Neural progenitor cell (in vitro differentiated cells): ENCODE measurements around the gene CMC1. TPM values are rescaled to one million over a fixed set of nuclear protein-coding genes. Genes with fewer than 3 reads are reported as not detected.

Source experiments
- DNase-seq: peaks from one replicate; pipeline ENCODE4 v3.0.0-alpha.2; 2016; ENCODE audit warnings: low spot score
- H2AFZ ChIP-seq: fragments of 200-600 bp; sonication (generic); replicated peaks from 2 replicates; pipeline ENCODE4 v1.6.1; 2016; ENCODE audit warnings: antibody characterized with exemption
- H3F3A ChIP-seq: fragments of 200-600 bp; sonication (generic); 2 replicates; pipeline ENCODE4 v1.6.1; 2016; ENCODE audit warnings: antibody characterized with exemption, low read depth
- H3K27ac ChIP-seq: fragments of 200-600 bp; sonication (generic); 2 replicates; pipeline ENCODE4 v1.5.1; 2016; ENCODE audit warnings: mild to moderate bottlenecking
- H3K27me3 ChIP-seq: fragments of 200-600 bp; sonication (generic); 2 replicates; pipeline ENCODE4 v1.6.1; 2016; ENCODE audit warnings: mild to moderate bottlenecking, moderate library complexity
- H3K36me3 ChIP-seq: fragments of 200-600 bp; sonication (generic); 2 replicates; pipeline ENCODE4 v1.5.1; 2016
- H3K4me1 ChIP-seq: fragments of 200-600 bp; sonication (generic); 2 replicates; pipeline ENCODE4 v1.6.1; 2016; ENCODE audit warnings: mixed run types
- H3K4me2 ChIP-seq: fragments of 200-600 bp; sonication (generic); 2 replicates; pipeline ENCODE4 v1.6.1; 2016
- H3K4me3 ChIP-seq: fragments of 200-600 bp; sonication (generic); 2 replicates; pipeline ENCODE4 v1.5.1; 2016
- H3K79me2 ChIP-seq: fragments of 200-600 bp; sonication (generic); 2 replicates; pipeline ENCODE4 v1.6.1; 2016; ENCODE audit warnings: low read depth
- H3K9ac ChIP-seq: fragments of 200-600 bp; sonication (generic); 2 replicates; pipeline ENCODE4 v1.6.1; 2016
- H3K9me3 ChIP-seq: fragments of 200-600 bp; sonication (generic); 2 replicates; pipeline ENCODE4 v1.5.1; 2016; ENCODE audit warnings: low read depth
- H4K20me1 ChIP-seq: fragments of 200-600 bp; sonication (generic); 2 replicates; pipeline ENCODE4 v1.6.1; 2016; ENCODE audit warnings: low read depth
- H3K27ac Mint-ChIP-seq: 3 replicates; pipeline ENCODE4 v1.8.0; 2021; ENCODE audit warnings: mixed read lengths
- H3K27me3 Mint-ChIP-seq: 2 replicates; pipeline ENCODE4 v1.8.0; 2022; ENCODE audit warnings: low read depth, mild to moderate bottlenecking, inconsistent platforms, moderate library complexity, mixed read lengths; ENCODE audit not compliant: insufficient read depth
- H3K36me3 Mint-ChIP-seq: 3 replicates; pipeline ENCODE4 v1.8.0; 2021; ENCODE audit warnings: mixed read lengths
- H3K4me1 Mint-ChIP-seq: 3 replicates; pipeline ENCODE4 v1.8.0; 2021; ENCODE audit warnings: mixed read lengths
- H3K4me3 Mint-ChIP-seq: 3 replicates; pipeline ENCODE4 v1.8.0; 2021; ENCODE audit warnings: mild to moderate bottlenecking, moderate library complexity, mixed read lengths
- H3K9me3 Mint-ChIP-seq: 3 replicates; pipeline ENCODE4 v1.8.0; 2020; ENCODE audit warnings: mixed read lengths
- CTCF ChIP-seq: fragments of 200-600 bp; sonication (generic); IDR thresholded peaks from 2 replicates; pipeline ENCODE4 v1.5.1; 2017; ENCODE audit warnings: antibody characterized with exemption, mild to moderate bottlenecking
- EZH2 ChIP-seq: fragments of 200-600 bp; sonication (generic); IDR thresholded peaks from 2 replicates; pipeline ENCODE4 v1.6.1; 2017; ENCODE audit warnings: antibody characterized with exemption, mild to moderate bottlenecking, moderate library complexity
- EZH2phosphoT487 ChIP-seq: fragments of 200-600 bp; sonication (generic); IDR thresholded peaks from 2 replicates; pipeline ENCODE4 v1.6.1; 2017; ENCODE audit warnings: antibody characterized with exemption
- total RNA-seq: library from RNA; depleted of rRNA; stranded (reverse); fragments of >200 nt; gene quantifications from 2 replicates; pipeline ENCODE4 v1.2.3, GENCODE V29; 2015; ENCODE audit warnings: low replicate concordance

The CMC1 gene
- total RNA-seq, 1 donor from 2014 or later, result 13.0 TPM

- no peaks in the 10 kb centered on the region for H3K4me1 ChIP-seq
- no peak overlapping the region for H3K4me3 Mint-ChIP-seq
- no peaks in the 10 kb centered on the region for H3K9me3 Mint-ChIP-seq
Measured at GRCh38 chr3:28335246-28335645, 93.8 kb downstream of the CMC1 start.

GRCh38 chr3:28337230-28337629 is 95.8 kb downstream of the CMC1 start:
- Histone ChIP-seq H4K20me1 (no peaks in the 10 kb centered on the region), H3K79me2 (no peaks in the 10 kb centered on the region), H3K4me1 (no peaks in the 10 kb centered on the region), H2AFZ (no peak overlapping the region), H3K9ac (no peak overlapping the region), H3K27me3 (no peaks in the 10 kb centered on the region), H3K9me3 (no peaks in the 10 kb centered on the region), H3K36me3 (peaks cover 6% of the 10 kb centered on the region), H3K4me3 (no peak overlapping the region), H3F3A (no peaks in the 10 kb centered on the region), H3K4me2 (no peak overlapping the region), H3K27ac (no peak overlapping the region)
- H3K36me3 Mint-ChIP-seq, result peaks cover 7% of the 10 kb centered on the region
- TF ChIP-seq EZH2phosphoT487, result no peak
- no peak overlapping the region for H3K4me3 Mint-ChIP-seq
- H3K27me3 Mint-ChIP-seq, result no peaks in the 10 kb centered on the region
- H3K27ac Mint-ChIP-seq, result no peak overlapping the region
- no peak for DNase-seq
- peaks cover 6% of the 10 kb centered on the region for H3K4me1 Mint-ChIP-seq
- no peaks in the 10 kb centered on the region for H3K9me3 Mint-ChIP-seq

More at GRCh38 chr3:28335246-28335645, 93.8 kb downstream of the CMC1 start:
- Histone ChIP-seq H3K9ac (no peak overlapping the region), H3K27ac (no peak overlapping the region), H4K20me1 (no peaks in the 10 kb centered on the region), H3K4me3 (no peak overlapping the region), H3K27me3 (no peaks in the 10 kb centered on the region), H3F3A (no peaks in the 10 kb centered on the region), H3K79me2 (no peaks in the 10 kb centered on the region), H2AFZ (no peak overlapping the region), H3K4me2 (no peak overlapping the region), H3K9me3 (no peaks in the 10 kb centered on the region), H3K36me3 (peaks cover 11% of the 10 kb centered on the region)
- Mint-ChIP-seq H3K36me3 (peaks cover 7% of the 10 kb centered on the region), H3K27ac (no peak overlapping the region), H3K27me3 (no peaks in the 10 kb centered on the region), H3K4me1 (no peaks in the 10 kb centered on the region)
- no peak for DNase-seq
- TF ChIP-seq EZH2phosphoT487, result no peak
- no peak for TF ChIP-seq EZH2
- TF ChIP-seq CTCF, result no peak

GRCh38 chr3:28343144-28343543 is 101.7 kb downstream of the CMC1 start:
- Histone ChIP-seq H3K4me3 (no peak overlapping the region), H3K27me3 (no peaks in the 10 kb centered on the region), H3K9me3 (no peaks in the 10 kb centered on the region), H3K4me2 (no peak overlapping the region), H2AFZ (no peak overlapping the region), H3K4me1 (peaks cover 10% of the 10 kb centered on the region), H3F3A (peaks cover 2% of the 10 kb centered on the region), H3K36me3 (no peaks in the 10 kb centered on the region), H3K27ac (no peak overlapping the region), H4K20me1 (peaks cover 18% of the 10 kb centered on the region), H3K9ac (no peak overlapping the region), H3K79me2 (peaks cover 51% of the 10 kb centered on the region)
- H3K27ac Mint-ChIP-seq, result no peak overlapping the region
- H3K4me3 Mint-ChIP-seq, result no peak overlapping the region
- peaks cover 41% of the 10 kb centered on the region for H3K4me1 Mint-ChIP-seq
- peaks cover 4% of the 10 kb centered on the region for H3K36me3 Mint-ChIP-seq
- TF ChIP-seq CTCF (no peak), EZH2phosphoT487 (no peak), EZH2 (no peak)
- DNase-seq, result no peak
- no peaks in the 10 kb centered on the region for H3K9me3 Mint-ChIP-seq
- H3K27me3 Mint-ChIP-seq, result no peaks in the 10 kb centered on the region

GRCh38 chr3:28345690-28346089 is 104.3 kb downstream of the CMC1 start:
- TF ChIP-seq CTCF, result no peak
- Histone ChIP-seq H3K9me3 (no peaks in the 10 kb centered on the region), H4K20me1 (peaks cover 18% of the 10 kb centered on the region), H3K36me3 (no peaks in the 10 kb centered on the region), H3K27me3 (no peaks in the 10 kb centered on the region), H3K4me3 (no peak overlapping the region), H3K79me2 (peaks cover 59% of the 10 kb centered on the region), H3K27ac (no peak overlapping the region), H3K4me2 (no peak overlapping the region), H3K4me1 (peaks cover 10% of the 10 kb centered on the region), H3F3A (peaks cover 16% of the 10 kb centered on the region), H2AFZ (no peak overlapping the region), H3K9ac (no peak overlapping the region)
- DNase-seq, result no peak
- no peak overlapping the region for H3K4me3 Mint-ChIP-seq
- H3K27me3 Mint-ChIP-seq, result peaks cover 4% of the 10 kb centered on the region
- H3K36me3 Mint-ChIP-seq, result peaks cover 3% of the 10 kb centered on the region
- H3K4me1 Mint-ChIP-seq, result peaks cover 50% of the 10 kb centered on the region
- peaks cover 2% of the 10 kb centered on the region for H3K9me3 Mint-ChIP-seq
- no peak overlapping the region for H3K27ac Mint-ChIP-seq
